H1 (cell line): ENCODE measurements around the gene FSCN2. TPM values are rescaled to one million over a fixed set of nuclear protein-coding genes. Genes with fewer than 3 reads are reported as not detected.

Experiments
- GTF2F1 ChIP-seq: IDR thresholded peaks from 2 replicates; pipeline ENCODE4 v1.6.1; 2012; ENCODE audit warnings: low read depth, low read length, improper control_type of control experiment, borderline replicate concordance
- JUN ChIP-seq: IDR thresholded peaks from 2 replicates; pipeline ENCODE4 v1.6.1; 2011; ENCODE audit warnings: low read depth, mild to moderate bottlenecking, improper control_type of control experiment, low read length
- TCF12 ChIP-seq: IDR thresholded peaks from 2 replicates; pipeline ENCODE4 v1.6.1; 2011; ENCODE audit warnings: low read depth, mild to moderate bottlenecking, low read length
- YY1 ChIP-seq: IDR thresholded peaks from 2 replicates; pipeline ENCODE4 v1.6.1; 2011; ENCODE audit warnings: low read depth, mild to moderate bottlenecking, low read length
- polyA plus RNA-seq, 7 experiments: library from polyadenylated mRNA; depleted of rRNA in 3 of 7; stranded (reverse) in 5 of 7; unstranded in 2 of 7; fragments of >200 nt in 5 of 7; fragments of 200-250 nt in 2 of 7; gene quantifications; 1 replicate in 5 of 7; 2 replicates in 1 of 7; 4 replicates in 1 of 7; pipeline versions ENCODE4 v1.2.1 to v1.2.3, GENCODE V29; 2011 to 2013; ENCODE audit warnings: missing spikeins in 2 of 7, mixed read lengths in 2 of 7
- total RNA-seq: library from RNA; stranded (reverse); fragmentation: NEBNext Ultra II Directional; extraction: Animal tissue kit (Norgen Biotek cat#: 25700); gene quantifications from 2 replicates; pipeline ENCODE4 v1.2.1, GENCODE V29; 2021

Gene FSCN2
- total and polyA plus RNA-seq, 2 of the 8 experiments (the other 6 are each of a cell fraction or from before 2014, with no cell fraction given): 0.18 to 0.30 TPM

DNA sequence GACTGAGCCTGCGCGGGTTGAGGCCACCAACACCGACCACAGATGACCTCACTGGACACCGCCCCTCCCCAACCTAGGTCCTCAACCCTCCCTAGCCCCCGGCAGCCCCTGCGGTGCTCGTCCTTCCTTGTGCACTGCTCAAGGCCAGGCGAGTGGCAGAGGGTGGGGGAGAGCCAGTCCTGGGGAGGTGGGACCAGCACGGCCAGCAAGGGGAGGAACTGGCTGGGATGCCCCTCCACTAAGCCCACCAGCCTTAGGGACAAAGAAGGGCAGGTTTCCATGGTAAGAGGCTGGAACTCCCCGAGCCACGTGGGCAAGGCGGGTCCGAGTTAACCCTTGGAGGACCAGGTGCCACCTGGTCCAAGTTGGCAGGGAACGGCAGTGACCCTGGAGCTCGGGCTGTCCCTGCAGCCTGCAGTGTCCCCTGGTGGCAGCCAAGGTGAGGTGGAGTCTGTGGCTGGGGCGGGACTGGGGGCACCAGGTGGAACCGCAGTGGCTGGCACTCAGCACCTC, 9.2 kb downstream of the FSCN2 start (continued):
- peak; percentile 79; the same call in 1 of the 2 replicates for TF ChIP-seq TCF12
- TF ChIP-seq GTF2F1: no peak
- TF ChIP-seq YY1: peak; percentile 31; the same call in 1 of the 2 replicates
- TF ChIP-seq JUN: no peak
- TF ChIP-seq, all 59 proteins: peak for 11
